GM21576 (cell line): Measurements from ENCODE around the gene GCNA.
A peak's percentile ranks its signal among the peaks of the same experiment; 100 is the strongest.

Source experiments
- ATAC-seq: cut with Tn5 transposase; IDR thresholded peaks from one replicate; pipeline ENCODE4 v1.9.1; 2021; ENCODE audit warnings: mild to moderate bottlenecking, moderate library complexity; ENCODE audit not compliant: unreplicated experiment

The GCNA gene

GRCh38 chrX:71612256-71612655, 34.0 kb downstream of the GCNA start:
- no peak for ATAC-seq

DNA sequence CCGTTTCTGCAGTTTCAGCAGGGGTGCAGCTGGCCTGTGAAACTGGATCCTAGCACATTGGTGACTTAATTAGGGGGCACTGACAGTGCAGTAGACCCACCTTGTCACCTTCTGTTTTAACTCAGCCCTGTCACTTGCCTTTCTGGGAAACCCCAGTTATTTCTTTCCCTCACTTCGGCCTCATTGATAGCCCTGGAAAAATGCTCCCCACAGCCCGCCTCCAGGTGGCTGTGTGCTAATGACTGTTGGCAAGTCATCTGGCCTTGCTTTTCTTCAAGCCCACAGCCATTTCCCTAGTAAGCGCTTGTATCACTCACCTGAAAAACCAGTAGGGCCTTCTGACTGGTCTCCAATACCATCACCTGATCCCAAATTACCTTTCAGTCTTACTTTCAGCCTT, 36.8 kb downstream of the GCNA start:
- ATAC-seq: no peak

- ATAC-seq: no peak
Observed at GRCh38 chrX:71615954-71616353, 37.7 kb downstream of the GCNA start.

DNA sequence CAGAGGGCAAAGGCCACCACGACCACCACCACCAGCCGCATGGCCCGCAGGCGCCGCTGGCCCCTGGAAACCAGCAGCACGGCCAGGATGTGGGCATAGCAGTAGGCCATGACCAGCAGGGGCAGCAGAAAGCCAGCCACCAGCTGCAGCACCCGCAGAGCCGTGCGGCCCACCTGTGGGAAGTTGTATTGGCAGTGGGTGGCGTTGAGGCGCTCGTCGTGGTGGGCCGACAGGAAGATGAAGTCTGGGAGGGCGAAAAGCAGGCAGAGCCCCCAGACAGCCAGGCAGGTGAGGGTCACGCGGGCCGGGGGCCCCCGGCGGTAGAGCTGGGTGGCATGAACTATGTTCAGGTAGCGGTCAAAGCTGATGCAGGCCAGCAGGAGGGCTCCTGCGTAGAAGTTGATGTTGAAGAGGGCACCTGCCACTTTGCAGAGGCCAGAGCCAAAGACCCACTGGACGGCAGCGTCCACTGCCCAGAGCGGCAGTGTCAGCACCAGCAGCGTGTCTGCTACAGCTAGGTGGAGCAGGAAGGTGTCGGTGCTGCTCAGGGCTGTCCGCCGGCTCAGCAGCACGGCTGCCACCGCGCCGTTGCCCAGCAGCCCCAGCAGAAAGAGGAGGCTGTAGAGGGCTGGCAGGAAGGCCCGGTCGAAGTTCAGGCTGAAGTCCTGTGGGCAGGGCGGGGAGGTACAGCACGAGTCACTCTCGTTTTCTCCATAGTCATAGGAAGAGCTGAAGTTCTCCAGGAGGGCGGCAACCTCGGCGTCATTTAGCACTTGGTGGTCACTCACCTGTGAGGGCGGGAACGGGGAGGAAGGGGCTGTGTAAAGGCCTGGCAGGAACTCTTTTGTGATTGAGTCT, 38.7 kb downstream of the GCNA start:
- no peak for ATAC-seq

DNA sequence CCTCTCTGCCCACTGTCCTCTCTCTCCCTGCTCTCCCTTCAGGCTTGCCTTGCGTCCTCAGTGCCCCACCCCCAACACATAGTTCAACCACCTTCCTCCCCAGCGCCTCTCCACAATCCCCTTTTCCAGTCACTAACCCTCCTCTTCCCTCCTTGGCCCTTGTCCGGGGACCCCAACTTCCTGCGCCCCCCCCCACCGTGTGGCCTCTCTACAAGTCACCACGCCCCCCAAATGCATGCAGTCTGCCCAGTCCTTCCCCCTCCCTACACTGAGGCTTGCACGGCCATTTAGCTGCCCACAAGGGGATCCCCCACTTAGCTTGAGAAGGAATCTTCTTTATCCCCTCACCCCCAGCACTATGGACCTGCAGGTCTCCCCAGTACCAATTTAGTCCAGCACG, 39.5 kb downstream of the GCNA start:
- ATAC-seq: no peak

DNA sequence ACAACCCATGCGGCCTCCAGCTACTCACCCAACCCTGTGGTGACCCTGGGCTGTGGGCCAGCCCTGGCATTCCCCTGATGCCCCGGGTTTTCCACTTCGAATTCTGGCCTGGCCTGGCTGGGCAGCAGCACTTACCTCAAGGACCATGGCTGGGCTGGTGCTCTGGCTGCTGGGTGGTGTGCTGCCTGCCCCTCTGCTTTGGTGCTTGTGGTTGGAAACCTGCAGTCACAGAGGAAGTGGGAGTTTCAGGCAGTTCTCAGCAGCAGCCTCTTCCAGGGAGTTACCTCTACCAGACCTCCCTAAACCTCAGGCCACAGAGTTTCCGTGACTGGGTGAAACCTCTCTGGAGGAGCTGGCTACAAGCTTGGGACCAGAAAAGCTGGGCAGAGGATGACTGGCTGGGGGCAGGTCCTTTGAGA, 40.1 kb downstream of the GCNA start, which contains the start of gene CXCR3:
CXCR3 (minus strand) TSS at position 209 of the 419 bp plus-strand sequence; CDS start at position 147, 62 bp downstream.
- peak; percentile 56 for ATAC-seq

GRCh38 chrX:71618787-71619186, 40.5 kb downstream of the GCNA start:
- no peak for ATAC-seq

GRCh38 chrX:71619193-71619592, 41.0 kb downstream of the GCNA start:
- no peak for ATAC-seq

GRCh38 chrX:71619986-71620385, 41.7 kb downstream of the GCNA start:
- no peak for ATAC-seq

DNA sequence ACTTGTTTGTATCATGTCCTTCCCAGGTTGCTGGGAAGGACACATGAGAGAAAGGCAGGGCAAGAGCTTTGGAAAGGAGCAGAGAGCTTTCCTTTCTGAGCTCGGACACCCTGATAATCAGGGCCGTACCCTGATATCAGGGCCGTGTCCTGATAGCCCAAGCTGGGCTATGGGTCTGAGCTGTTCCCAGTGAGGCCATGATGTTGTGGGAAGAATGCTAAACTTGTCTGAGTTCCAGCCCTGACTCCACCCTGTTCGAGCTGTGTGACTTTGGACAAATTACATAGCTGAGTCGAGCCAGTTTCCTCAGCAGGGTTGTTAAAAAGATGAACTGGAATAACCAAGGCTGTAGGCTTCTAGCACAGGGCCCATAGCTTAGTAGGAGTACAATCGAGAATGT, 43.4 kb downstream of the GCNA start:
- ATAC-seq: no peak

DNA sequence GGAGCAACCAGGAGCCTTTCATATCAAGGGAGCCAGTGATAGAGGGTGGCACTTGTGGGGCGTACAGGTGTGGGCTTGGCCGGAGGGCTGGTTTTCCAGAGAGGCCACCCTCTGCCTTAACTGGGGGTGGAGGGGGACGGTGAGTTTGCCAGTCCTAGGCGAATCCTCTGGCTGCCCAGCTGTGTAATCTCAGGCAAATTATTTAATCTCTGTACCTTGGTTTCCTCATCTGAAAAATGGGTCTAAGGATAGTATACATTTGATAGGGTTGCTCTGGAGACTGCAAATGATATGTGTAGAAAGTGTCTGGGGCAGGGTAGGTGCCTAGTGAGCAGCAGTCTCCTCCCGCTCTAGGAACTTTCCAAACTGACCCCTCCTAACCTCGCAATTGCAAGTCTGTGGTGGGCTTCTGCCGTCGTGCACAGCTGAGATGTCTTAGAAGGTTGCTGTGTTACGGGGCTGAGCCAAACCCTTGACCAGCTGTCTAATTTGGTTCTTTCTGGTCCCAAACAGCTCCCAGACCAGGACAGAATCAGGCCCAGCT, 43.9 kb downstream of the GCNA start:
- ATAC-seq: no peak

DNA sequence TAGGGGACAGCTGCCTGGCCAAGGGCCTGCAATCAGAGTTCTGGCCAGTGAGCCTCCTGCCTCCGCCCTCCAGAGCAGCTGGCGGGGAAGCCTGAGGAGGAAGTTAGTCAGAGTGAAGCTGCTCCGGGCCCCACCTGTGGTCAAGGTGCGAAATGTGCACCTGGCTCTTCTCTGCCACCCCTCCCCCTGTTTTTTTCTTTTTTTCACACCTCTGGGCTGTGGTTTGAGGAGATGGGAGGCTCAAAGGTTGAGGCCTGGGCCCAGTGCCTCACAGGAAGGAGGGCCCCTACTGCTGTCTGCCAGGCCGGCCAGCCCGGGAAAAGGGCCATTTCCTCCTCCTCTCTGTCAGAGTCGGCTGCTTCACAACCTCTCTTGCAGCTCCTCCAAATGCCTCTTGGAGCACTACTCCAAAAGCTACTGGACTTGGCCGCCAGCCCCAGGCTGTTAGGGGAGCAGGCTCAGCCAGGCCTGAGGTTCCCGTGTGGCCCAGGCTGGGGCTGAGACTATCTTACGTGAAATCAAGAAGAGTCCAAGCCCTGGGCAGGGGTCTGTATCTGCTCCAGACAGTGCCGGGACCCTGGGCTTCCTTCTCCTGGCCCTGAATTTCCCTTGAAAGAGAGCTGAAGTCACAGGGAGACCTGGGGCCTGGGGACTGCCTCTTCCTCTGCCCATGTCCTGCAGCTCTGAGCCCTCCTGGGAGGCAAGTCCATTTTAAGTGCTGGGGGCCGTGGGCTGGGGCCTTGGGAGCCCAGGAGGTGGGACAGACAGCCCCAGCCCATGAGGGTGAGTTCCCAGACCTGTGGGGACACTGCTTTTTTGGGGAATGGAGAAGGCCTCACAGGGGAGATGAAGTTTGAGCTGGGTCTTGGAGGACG, 44.6 kb downstream of the GCNA start:
- peak; percentile 45 for ATAC-seq

GRCh38 chrX:71623714-71624113, 45.5 kb downstream of the GCNA start:
- ATAC-seq: no peak

DNA sequence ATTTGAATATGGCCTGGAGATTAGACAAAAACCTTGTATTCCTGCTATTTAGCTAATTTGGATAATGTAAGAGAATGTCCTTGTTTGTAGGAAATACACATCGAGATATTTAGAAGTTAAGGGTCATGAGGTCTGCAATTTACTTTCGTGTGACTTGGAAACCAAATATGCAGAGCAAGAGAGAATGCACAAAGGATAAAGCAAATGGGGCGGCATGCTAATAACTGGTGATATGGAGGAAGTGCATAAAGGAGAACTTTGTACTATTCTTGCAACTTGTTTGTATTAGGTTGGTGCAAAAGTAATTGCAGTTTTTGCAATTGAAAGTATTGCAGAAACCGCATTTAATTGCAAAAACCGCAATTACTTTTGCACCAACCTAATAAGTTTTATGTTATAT, 47.2 kb downstream of the GCNA start:
- no peak for ATAC-seq

GRCh38 chrX:71626576-71626975, 48.3 kb downstream of the GCNA start:
- no peak for ATAC-seq

DNA sequence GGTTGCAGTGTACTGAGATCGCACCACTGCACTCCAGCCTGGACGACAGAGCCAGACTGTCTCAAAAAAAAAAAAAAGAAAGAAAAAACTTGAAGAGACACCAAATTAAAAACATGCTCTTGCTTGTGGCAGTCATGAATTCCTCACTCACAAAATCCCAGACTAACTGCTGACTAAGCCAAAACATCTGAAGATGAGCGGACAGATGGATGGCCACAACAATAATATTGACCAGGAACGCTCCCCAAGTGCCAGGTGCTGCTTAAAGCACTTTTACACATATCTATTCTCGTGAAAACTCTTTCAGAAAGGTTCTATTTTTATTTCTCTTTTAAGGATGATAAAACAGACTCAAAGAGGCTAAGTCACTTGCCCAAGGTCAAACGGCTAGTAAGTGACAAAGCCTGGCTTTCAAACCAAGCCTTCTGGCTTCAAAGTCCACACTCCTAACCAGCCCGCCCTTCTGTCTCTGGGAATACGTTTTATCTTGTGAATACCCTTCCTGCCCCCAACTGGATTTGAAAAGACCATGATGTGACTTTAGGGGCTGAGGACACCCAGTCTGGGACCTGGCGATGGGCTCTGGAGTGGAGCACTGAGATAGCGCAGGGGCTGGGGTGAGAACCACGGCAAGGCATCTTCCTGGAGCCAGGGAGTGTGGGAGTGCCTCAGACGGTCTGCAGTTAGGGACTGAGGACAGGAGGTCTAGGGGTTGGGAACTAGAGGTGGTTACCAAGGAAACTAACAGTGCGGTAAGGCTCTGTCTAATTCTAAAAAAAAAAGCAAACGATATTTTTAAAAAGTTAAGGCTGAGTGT, 49.6 kb downstream of the GCNA start:
- no peak for ATAC-seq

GRCh38 chrX:71629467-71629866, 51.2 kb downstream of the GCNA start:
- ATAC-seq: peak; percentile 75

- ATAC-seq: no peak
Observed at GRCh38 chrX:71632923-71633657, 54.9 kb downstream of the GCNA start.

DNA sequence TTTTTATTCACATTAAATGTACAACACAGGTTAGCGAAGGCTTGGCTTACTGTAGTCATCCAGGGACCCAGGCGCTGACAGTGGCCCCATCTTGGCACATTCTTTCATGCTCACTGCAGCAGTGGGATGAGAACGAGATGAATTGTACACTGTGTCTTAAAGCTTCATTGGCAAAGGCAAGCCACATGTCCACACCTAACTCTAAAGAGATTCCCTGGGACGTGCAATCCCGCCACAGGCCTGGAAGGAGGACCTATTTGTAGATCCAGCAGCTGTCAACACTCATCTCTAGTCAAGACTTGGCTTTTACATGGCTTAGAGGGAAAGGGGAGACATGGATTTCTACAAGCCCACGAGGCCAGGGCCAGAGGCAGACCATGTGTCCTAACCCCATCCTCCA, 56.1 kb downstream of the GCNA start:
- ATAC-seq: no peak
